GM18868 (cell line): Measurements from ENCODE around the gene FLYWCH2.
"Not testable (repeated sequence)": the region's sequence is repeated elsewhere in the genome, so short reads cannot be mapped to it uniquely, and the experiment has no call there.

Source experiments
- ATAC-seq: cut with Tn5 transposase; IDR thresholded peaks from one replicate; pipeline ENCODE4 v1.9.1; 2021; ENCODE audit warnings: mild to moderate bottlenecking, moderate library complexity; ENCODE audit not compliant: unreplicated experiment

FLYWCH2 gene

DNA sequence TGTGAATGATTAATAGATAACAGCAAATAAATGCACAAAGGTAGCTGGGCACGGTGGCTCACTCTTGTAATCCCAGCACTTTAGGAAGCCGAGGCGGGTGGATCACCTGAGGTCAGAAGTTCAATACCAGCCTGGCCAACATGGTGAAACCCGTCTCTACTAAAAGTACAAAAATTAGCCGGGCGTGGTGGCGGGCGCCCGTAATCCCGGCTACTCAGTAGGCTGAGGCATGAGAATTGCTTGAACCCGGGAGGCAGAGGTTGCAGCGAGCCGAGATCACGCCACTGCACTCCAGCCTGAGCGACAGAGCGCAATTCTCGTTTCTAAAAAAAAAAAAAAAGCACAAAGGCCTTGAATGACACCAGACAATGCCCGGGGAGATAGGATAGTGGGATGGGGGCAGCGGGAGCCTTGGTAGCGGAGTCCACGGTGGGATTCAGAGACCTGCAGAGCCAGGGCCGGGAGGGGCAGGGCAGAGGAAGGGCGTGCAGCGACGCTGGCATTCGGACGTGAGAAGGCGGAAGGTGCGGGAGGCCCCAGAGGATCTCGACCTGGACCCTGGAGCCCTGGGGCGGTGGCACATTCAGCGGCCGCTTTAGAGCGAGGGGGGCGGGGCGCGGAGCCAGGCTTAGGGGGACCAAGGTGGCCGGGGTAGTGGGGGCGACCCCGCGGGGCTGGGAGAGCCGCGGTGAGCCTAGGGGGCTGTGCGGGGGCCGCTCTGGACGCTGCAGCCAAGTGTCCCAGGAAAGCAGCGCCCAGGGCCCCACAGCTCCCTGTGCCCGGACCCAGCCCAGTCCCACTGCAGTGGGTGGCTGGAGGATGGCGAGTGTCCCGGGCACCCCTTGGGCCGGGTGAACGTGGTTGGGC, 999 bp upstream of the FLYWCH2 start:
- ATAC-seq = no peak

GRCh38 chr16:2883458-2883908, 468 bp downstream of the FLYWCH2 start:
- no peak for ATAC-seq

- ATAC-seq = no peak
These were observed 1.0 kb downstream of the FLYWCH2 start for GRCh38 chr16:2884041-2884451.

DNA sequence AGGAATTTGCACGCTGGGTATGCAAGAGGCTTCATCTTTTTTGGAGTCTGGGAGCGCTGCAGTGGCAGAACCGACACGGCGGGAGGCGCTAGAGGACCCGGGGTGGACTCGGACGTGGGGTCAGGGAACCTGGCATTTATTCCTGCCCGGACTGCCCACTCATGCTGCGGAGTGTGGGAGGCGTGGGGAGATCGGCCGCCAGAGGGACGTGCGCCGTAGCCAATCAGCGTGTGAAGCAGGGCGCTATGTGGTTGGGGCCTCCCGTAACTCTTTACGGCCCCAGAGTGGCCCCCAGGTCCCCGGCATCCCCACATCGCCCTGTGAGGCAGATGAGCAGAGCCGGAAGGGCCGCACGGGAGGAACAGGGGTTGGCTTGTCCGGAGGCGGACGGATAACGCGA, 11.2 kb downstream of the FLYWCH2 start:
- ATAC-seq = no peak

GRCh38 chr16:2895813-2896212, 12.8 kb downstream of the FLYWCH2 start:
- ATAC-seq = no peak

DNA sequence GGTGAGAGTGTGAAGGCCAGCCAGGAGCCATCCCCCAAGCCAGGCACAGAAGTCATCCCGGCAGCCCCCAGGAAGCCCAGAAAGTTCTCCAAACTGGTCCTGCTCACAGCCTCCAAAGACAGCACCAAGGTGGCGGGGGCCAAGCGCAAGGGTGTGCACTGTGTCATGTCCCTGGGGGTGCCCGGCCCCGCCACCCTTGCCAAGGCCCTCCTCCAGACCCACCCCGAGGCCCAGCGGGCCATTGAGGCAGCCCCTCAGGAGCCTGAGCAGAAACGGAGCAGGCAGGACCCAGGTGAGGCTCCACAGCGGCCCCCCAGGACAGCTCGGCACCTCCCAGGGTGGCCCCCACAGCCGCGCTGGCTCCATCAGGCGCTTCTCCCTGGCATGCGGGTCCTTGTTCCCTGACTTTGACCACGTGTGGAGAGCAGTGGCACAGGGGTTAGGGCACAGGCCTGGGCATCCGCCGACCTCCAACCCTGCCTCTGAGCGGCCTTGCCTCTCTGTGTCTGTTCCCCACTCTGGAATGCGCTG, 13.5 kb downstream of the FLYWCH2 start:
- no peak for ATAC-seq

DNA sequence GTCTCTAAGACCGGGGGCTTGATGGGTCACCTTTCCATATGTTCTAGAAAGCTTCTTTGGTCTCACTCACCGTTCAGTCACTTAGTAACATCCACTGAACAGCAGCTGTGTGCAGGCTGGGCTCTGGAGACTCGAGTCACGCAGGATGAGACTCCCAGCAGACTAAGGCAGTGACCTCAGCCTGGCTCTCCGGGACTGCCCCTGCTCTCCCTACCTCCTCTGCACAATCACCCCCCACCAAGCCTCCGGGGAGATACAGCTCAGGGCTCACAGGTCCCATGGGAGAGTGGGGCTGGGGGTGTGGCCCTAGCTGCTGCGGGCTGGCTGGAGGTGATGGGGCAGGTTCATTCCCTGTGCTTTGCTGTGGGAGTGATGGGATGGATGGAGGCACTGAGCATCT, 14.1 kb downstream of the FLYWCH2 start:
- no peak for ATAC-seq

- ATAC-seq = no peak
These were observed 16.0 kb downstream of the FLYWCH2 start for GRCh38 chr16:2898831-2899563.

DNA sequence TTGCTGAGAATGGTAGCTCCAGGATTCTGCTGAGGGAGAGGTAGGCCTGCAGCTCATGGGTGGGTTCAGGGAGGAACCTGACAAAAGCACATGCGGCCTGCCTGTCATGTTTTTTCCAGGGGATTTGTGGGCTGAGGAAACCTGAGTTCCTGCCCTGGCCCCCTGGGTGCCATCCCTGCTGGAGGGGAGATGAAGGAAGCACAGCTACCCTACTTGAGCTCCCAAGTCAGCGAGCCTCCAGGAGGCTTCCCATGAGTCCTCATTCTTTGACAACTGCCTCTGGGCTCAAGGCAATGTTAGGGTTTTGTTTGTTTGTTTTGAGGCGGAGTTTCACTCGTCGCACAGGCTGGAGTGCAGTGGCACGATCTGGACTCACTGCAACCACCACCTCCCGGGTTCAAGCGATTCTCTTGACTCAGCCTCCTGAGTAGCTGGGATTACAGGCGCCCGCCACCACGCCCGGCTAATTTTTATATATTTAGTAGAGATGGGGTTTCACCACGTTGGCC, 16.6 kb downstream of the FLYWCH2 start:
- ATAC-seq = no peak

DNA sequence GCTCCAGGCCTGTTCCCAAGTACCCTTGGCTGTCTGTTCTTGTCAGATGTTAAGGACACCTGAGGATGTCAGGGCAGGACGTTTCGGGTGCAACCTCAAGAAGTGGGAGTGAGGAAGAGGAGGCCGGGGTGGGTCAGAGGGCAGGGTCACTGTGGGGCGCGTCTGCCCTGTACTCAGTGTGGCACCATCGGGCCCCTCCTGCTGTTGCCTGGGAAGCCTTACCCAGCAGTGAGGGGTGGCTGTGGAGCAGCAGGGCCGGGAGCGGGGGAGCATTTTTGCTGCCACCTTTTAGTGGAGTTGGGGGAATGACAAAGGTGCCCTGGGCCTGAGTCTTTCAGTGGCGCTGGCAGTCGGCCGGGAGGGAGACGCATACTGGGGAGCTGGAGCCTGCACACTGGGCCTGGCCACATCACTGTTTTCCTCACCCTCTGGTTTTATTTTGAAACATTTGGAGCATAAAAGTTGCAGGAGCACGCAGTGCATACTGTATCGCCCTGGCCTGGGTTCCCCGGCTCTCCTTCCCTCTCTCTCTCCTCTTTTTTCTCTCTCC, 17.6 kb downstream of the FLYWCH2 start:
- no peak for ATAC-seq

DNA sequence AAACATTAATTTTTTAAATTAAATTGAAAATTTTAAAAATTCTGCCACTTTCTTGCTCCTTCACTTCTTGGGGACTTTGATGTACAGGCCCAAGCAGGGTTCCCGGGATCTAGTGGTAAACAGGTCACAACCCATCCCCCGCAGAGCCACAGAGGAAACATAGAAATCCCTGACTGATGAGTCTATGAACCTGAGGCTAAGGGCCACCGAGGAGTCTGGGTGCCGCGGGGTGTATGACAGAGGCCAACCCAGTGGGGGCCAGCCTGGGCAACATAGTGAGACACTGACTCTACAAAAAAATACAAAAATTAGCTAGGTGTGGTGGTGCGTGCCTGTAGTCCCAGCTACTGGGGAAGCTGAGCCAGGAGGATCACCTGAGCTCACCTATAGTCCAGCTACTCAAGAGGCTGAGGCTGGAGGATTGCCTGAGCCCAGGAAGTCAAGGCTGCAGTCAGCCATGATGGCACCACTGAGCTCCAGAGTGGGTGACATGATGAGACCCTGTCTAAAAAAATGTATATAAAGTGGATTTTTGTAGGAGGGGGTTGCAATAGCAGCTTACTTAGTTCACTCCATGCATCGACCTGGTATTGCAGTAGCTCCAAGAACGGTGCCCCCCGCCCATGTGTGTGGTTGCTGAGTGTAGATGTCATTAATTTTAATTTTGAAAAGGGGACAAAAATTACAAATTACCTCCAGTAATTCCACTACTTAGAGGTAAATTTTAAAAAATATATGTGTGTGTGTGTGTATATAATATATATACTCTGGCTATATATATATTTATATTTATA, 19.5 kb downstream of the FLYWCH2 start:
- ATAC-seq = no peak

DNA sequence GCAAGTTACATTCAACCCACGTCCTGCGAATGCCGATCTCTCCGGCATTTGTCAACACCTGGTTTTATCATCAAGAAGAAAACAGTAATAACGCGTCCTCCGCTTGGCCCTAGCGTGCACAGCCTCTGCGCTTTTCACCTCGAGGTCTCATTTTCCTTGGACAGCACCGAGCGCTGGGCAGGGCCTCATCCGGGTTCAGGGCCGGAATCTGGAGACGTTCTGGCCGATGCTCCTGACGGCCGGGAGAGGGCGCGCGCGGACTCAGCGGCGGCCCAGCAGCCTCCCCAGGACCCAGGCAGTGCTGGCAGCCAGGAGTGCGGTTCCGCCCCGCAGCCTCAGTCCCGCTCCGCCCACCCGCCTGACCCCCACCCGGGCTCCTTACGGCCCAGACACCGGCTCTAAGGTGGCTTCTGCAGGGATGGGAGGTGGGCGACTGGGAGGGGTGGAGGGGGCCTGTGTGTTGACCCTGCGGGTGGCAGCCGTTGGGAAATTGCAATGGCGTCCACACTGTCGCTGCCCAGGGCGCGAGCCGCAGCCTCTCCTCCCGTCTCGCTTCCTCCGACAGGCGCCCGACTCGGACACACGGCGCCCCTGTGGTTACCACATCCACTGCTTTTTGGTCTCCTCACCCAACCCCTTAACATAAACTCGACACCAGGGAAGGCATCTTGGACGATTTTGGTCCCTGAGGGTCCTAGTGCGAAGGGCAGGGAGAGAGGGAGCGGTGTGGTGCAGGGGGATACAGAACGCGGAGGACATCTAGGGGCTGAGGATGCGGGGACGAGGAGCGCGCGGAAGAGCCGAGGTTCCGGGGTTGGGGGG, 21.3 kb downstream of the FLYWCH2 start:
- peak; percentile 50 for ATAC-seq

DNA sequence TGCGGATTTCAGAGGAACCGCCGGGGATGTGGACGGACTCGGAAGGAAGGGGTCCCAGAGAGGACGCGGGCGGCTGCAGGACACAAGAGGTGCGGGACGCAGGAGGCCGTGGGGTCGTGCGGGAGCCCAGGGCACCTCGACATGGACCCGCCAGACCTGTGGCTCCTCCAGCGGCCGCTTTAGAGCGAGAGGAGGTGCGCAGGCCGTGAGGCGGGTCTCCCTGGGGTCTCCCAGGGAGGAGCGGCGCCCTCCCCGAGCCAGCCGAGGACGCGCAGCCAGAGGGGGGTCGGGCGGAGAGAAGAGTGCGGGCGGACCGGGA, 21.9 kb downstream of the FLYWCH2 start:
- ATAC-seq = no peak

- peak; percentile 76 for ATAC-seq
These were observed 22.4 kb downstream of the FLYWCH2 start for GRCh38 chr16:2905241-2905987.

DNA sequence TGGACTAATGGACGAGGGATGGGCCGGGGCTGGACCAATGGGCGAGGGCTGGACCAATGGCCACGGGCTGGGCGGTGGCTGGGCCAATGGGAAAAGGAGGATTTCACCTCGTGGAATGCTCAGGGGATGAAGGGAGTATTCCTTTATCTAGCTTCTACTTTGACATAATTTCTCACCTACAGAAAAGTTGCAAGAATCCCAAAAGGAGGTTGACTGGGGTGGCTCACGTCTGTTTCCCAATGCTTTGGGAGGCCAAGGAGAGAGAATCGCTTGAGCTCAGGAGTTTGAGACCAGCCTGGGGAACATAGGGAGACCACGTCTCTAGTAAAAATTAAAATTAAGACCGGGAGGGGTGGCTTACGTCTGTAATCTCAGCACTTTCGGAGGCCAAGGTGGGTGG, 23.0 kb downstream of the FLYWCH2 start:
- ATAC-seq = no peak

DNA sequence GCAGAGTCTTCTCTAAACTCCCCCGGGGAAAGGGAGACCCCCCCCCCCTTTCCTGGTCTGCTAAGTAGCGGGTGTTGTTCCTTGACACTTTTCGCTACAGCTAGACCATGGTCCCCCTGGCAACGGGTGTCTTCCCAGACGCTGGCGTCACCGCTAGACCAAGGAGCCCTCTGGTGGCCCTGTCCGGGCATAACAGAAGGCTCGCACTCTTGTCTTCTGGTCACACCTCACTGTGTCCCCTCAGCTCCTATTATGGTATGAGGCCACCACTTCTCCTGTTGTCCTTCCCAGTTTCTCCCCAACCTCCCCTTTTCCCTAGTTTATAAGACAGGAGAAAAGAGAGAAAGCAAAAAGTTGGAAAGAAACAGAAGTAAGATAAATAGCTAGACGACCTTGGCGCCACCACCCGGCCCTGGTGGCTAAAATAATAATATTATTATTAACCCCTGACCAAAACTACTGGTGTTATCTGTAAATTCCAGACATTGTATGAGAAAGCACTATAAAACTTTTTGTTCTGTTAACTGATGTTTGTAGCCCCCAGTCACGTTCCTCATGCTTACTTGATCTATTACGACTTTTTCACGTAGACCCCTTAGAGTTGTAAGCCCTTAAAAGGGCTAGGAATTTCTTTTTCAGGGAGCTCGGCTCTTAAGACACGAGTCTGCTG, 24.2 kb downstream of the FLYWCH2 start:
- ATAC-seq = not testable (repeated sequence)

- ATAC-seq = no peak
These were observed 27.5 kb downstream of the FLYWCH2 start for GRCh38 chr16:2910441-2910969.

- ATAC-seq = peak; percentile 94
These were observed 28.8 kb downstream of the FLYWCH2 start, which contains the start of gene FLYWCH1 for GRCh38 chr16:2911638-2912329. Gene FLYWCH1, plus strand, starts transcription at chr16:2911931. Its CDS starts 17,755 bp downstream, at chr16:2929686.
